ENCODE results near the gene MICU2. TPM values are rescaled to one million over a fixed set of nuclear protein-coding genes. Genes with fewer than 3 reads are reported as not detected.
A peak's percentile ranks its signal among the peaks of the same experiment; 100 is the strongest.

Gene MICU2
- total and polyA plus RNA-seq, 11 donors: 50.4 to 144 (median 59.8) TPM

- Histone ChIP-seq H3K36me3 (no peaks in the 10 kb centered on the region), H3K4me3 (no peak overlapping the region), H3K9me3 (peaks cover 0 to 9% (median 5%) of the 10 kb centered on the region in 12 donors), H3K27ac (peak overlapping the region in 2 of 12 donors; percentile 3 to 51), H3K4me1 (peaks cover 0 to 15% (median 7%) of the 10 kb centered on the region in 12 donors), H3K27me3 (no peaks in the 10 kb centered on the region)
- DNase-seq (no peak), ATAC-seq (peak in 3 of 4 donors; percentile 20 to 68 (median 49))
- WGBS, 4 donors: 39 to 48% (median 43%) methylated on average over 6 of the region's 6 CpGs
- TF ChIP-seq POLR2A (IDR thresholded peaks at IDR 0.05): no peak
- TF ChIP-seq, protein P1, sequence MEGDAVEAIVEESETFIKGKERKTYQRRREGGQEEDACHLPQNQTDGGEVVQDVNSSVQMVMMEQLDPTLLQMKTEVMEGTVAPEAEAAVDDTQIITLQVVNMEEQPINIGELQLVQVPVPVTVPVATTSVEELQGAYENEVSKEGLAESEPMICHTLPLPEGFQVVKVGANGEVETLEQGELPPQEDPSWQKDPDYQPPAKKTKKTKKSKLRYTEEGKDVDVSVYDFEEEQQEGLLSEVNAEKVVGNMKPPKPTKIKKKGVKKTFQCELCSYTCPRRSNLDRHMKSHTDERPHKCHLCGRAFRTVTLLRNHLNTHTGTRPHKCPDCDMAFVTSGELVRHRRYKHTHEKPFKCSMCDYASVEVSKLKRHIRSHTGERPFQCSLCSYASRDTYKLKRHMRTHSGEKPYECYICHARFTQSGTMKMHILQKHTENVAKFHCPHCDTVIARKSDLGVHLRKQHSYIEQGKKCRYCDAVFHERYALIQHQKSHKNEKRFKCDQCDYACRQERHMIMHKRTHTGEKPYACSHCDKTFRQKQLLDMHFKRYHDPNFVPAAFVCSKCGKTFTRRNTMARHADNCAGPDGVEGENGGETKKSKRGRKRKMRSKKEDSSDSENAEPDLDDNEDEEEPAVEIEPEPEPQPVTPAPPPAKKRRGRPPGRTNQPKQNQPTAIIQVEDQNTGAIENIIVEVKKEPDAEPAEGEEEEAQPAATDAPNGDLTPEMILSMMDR (IDR thresholded peaks at IDR 0.05): no peak
- intact Hi-C loops (cut with DNase I): loop anchor here in 1 of 10 donors (10.0 kb wide), 1 partner anchor 537 kb away; no protein-coding TSS in a partner anchor
Observed at GRCh38 chr13:21481359-21481758, 122.6 kb downstream of the MICU2 start.

- Histone ChIP-seq H3K27me3 (no peaks in the 10 kb centered on the region), H3K27ac (no peak overlapping the region), H3K9me3 (no peaks in the 10 kb centered on the region), H3K36me3 (no peaks in the 10 kb centered on the region), H3K4me1 (peaks cover 0 to 15% (median 8%) of the 10 kb centered on the region in 12 donors), H3K4me3 (peak overlapping the region in 8 of 12 donors; percentile 10 to 46 (median 31))
- intact Hi-C loops (cut with DNase I): loop anchor here (1.0 to 10.0 kb wide), 8 partner anchors 94 to 537 kb away; no protein-coding TSS in a partner anchor
- TF ChIP-seq POLR2A (IDR thresholded peaks at IDR 0.05): no peak
- TF ChIP-seq, protein P1 (IDR thresholded peaks at IDR 0.05): peak; percentile 56 to 76 (median 72)
- peak in 2 of 5 donors; percentile 53 to 56 for DNase-seq
- peak; percentile 53 to 72 (median 64) for ATAC-seq
- WGBS, 4 donors: 15 to 21% (median 16%) methylated on average over 8 of the region's 8 CpGs
Observed at GRCh38 chr13:21478881-21479808, 124.8 kb downstream of the MICU2 start.

DNA sequence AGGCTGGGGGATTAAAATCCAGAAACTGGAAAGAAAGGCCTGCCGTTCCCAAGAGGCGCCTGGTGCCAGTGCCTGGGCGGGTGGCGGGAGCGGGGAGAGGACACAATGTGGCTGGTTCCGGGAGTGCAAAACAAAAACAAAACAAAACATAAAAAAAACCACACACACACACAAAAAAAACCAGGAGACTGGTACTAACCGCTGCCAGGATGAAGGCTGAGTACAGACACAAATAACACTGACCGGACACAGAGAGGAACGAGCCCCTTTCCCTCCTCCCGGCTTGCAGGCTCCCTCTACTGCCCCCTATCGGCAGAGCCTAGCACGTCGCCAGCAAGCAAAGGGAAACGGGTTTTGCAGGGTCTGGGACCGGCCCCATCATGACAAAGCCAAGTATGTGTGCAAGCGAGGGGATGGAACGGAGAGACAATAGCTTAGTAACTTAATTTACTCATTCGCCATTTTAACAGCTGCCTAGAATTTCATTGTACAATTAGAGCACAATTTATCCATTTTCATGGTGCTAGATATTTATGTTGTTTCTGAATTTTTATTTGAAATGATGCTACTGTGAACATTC is 127.0 kb downstream of the MICU2 start:
- Histone ChIP-seq H3K4me1 (peaks cover 0 to 15% (median 8%) of the 10 kb centered on the region in 12 donors), H3K9me3 (no peaks in the 10 kb centered on the region), H3K36me3 (no peaks in the 10 kb centered on the region), H3K27ac (peak overlapping the region in 6 of 12 donors; percentile 13 to 51 (median 41)), H3K4me3 (peak overlapping the region in 11 of 12 donors; percentile 2 to 59 (median 50)), H3K27me3 (no peaks in the 10 kb centered on the region)
- 7 to 10% (median 7%) methylated on average over 18 of the region's 18 CpGs for WGBS, 4 donors
- peak; percentile 59 to 85 (median 74) for ATAC-seq
- DNase-seq: peak; percentile 82 to 89 (median 83)
- TF ChIP-seq, protein P1 (IDR thresholded peaks at IDR 0.05): peak; percentile 94 to 99 (median 97)
- no peak for TF ChIP-seq POLR2A (IDR thresholded peaks at IDR 0.05)
- intact Hi-C loops (cut with DNase I): loop anchor here (1.0 to 10.0 kb wide), 11 partner anchors 92 to 535 kb away; partner anchors contain the start of genes MRPL57 (in 1 of the 10) and SKA3 (in 1 of the 10)

All from heart left ventricle (tissue), 16 donors.